ENCODE results near the gene CELA1. TPM values are rescaled to one million over a fixed set of nuclear protein-coding genes. Genes with fewer than 3 reads are reported as not detected.

The CELA1 gene
- polyA plus RNA-seq, 2 of the 4 experiments (the other 2 are of a cell fraction), result not detected

- no peak for TF ChIP-seq CTCF (IDR thresholded peaks at IDR 0.05)
Observed at GRCh38 chr12:51330186-51330585, 16.3 kb downstream of the CELA1 start (continued).

- TF ChIP-seq HMGXB4 (CRISPR knock-in tag; IDR thresholded peaks at IDR 0.05; ENCODE audit: borderline replicate concordance) (no peak), ZC3H11A (IDR thresholded peaks at IDR 0.05) (no peak), MYC (IDR thresholded peaks at IDR 0.05; ENCODE audit: borderline replicate concordance, low read length) (no peak), ESRRA (IDR thresholded peaks at IDR 0.05; ENCODE audit: borderline replicate concordance, low read length) (no peak), USF2 (IDR thresholded peaks at IDR 0.05) (no peak), BHLHE40 (IDR thresholded peaks at IDR 0.05; ENCODE audit: low read depth, low read length) (no peak)
- CTCF ChIA-PET, result interaction anchor here (4.8 kb wide), 1 partner anchor 12 kb away, joined by 55 read pairs; no protein-coding TSS in a partner anchor
- H3K27ac ChIP-seq, result no peak overlapping the region
- no peak for FAIRE-seq
- DNase-seq (ENCODE audit: low read depth in 1 of 2, low spot score in 1 of 2), result no peak
- no peak overlapping the region for H3K4me3 ChIP-seq
- POLR2A ChIA-PET, result no interaction called here
- no peaks in the 10 kb centered on the region for H3K9me3 ChIP-seq
- H3K4me1 ChIP-seq, result peaks cover 15% of the 10 kb centered on the region
- 91% methylated on average over 5 of the region's 5 CpGs for WGBS (ENCODE audit: missing lambda C conversion rate)
- no peak for ATAC-seq
- H3K4me2 ChIP-seq, result no peak overlapping the region
Observed at GRCh38 chr12:51329742-51330141, 16.7 kb downstream of the CELA1 start.

GRCh38 chr12:51328587-51328986 is 17.9 kb downstream of the CELA1 start:
- POLR2A ChIA-PET, result no interaction called here

GRCh38 chr12:51326698-51327439 is 19.6 kb downstream of the CELA1 start:
- peaks cover 15% of the 10 kb centered on the region for H3K4me1 ChIP-seq
- WGBS (ENCODE audit: missing lambda C conversion rate), result 62% methylated on average over 7 of the region's 7 CpGs
- ChIA-PET CTCF (interaction anchor here (0.6 to 3.2 kb wide), 6 partner anchors 9 to 56 kb away, joined by 3 to 20 read pairs (median 4); partner anchors contain the start of gene SMAGP), POLR2A (interaction anchor here (0.6 kb wide), 2 partner anchors 46 to 68 kb away, joined by 3 to 5 read pairs; no protein-coding TSS in a partner anchor)
- FAIRE-seq (no peak), ATAC-seq (peak; percentile 62 to 67; a peak in 5 of 6 replicates), DNase-seq (ENCODE audit: low read depth in 1 of 2, low spot score in 1 of 2) (peak in 1 of 2 experiments; percentile 42)
- no peak overlapping the region for H3K4me3 ChIP-seq
- H3K9me3 ChIP-seq, result no peaks in the 10 kb centered on the region
- peak overlapping the region; percentile 45 for H3K4me2 ChIP-seq
- 0 out of 2 replicates have a peak, but pooled peaks have one; percentile 34 for TF ChIP-seq ZSCAN20 (CRISPR knock-in tag; IDR thresholded peaks at IDR 0.05)
- peak; percentile 69 for TF ChIP-seq MAFK (IDR thresholded peaks at IDR 0.05; ENCODE audit: partially characterized antibody)
- TF ChIP-seq EHMT2 (IDR thresholded peaks at IDR 0.05; ENCODE audit: low read depth), result no peak
- no peak for TF ChIP-seq BHLHE40 (IDR thresholded peaks at IDR 0.05; ENCODE audit: low read depth, low read length)
- peak; percentile 80 to 94 for TF ChIP-seq CEBPB (IDR thresholded peaks at IDR 0.05)
- TF ChIP-seq HOXB13 (CRISPR knock-in tag; IDR thresholded peaks at IDR 0.05; ENCODE audit: low read depth), result 0 out of 2 replicates have a peak, but pooled peaks have one; percentile 8
- TF ChIP-seq RNF2 (IDR thresholded peaks at IDR 0.05; ENCODE audit: borderline replicate concordance, low read depth), result no peak
- H3K27ac ChIP-seq, result peak overlapping the region; percentile 41 to 77

More at GRCh38 chr12:51328587-51328986, 17.9 kb downstream of the CELA1 start:
- CTCF ChIA-PET, result interaction anchor here (0.9 to 3.2 kb wide), 2 partner anchors 12 to 59 kb away, joined by 3 to 20 read pairs; no protein-coding TSS in a partner anchor
- ATAC-seq (no peak), DNase-seq (ENCODE audit: low read depth in 1 of 2, low spot score in 1 of 2) (no peak), FAIRE-seq (no peak)
- Histone ChIP-seq H3K9me3 (no peaks in the 10 kb centered on the region), H3K4me2 (no peak overlapping the region), H3K4me3 (no peak overlapping the region), H3K4me1 (peaks cover 15% of the 10 kb centered on the region), H3K27ac (no peak overlapping the region)
- no peak for TF ChIP-seq BCL3 (IDR thresholded peaks at IDR 0.05)
- no peak for TF ChIP-seq FOXS1 (CRISPR knock-in tag; IDR thresholded peaks at IDR 0.05)
- TF ChIP-seq TP53 (CRISPR knock-in tag; IDR thresholded peaks at IDR 0.05), result no peak
- no peak for TF ChIP-seq NR3C1 (IDR thresholded peaks at IDR 0.05)
- TF ChIP-seq ZSCAN20 (CRISPR knock-in tag; IDR thresholded peaks at IDR 0.05), result no peak
- 84% methylated on average over 4 of the region's 4 CpGs for WGBS (ENCODE audit: missing lambda C conversion rate)

All from A549 (cell line).